Measurements from ENCODE around the gene PTPRG.

- TF ChIP-seq POLR2A (IDR thresholded peaks at IDR 0.05; ENCODE audit: low read depth, low read length) (no peak), CTCF (IDR thresholded peaks at IDR 0.05; ENCODE audit: extremely low read depth in 1 of 2, insufficient read depth in 1 of 2, low read depth in 1 of 2, low read length in 2 of 2) (no peak), FOS (IDR thresholded peaks at IDR 0.05; ENCODE audit: borderline replicate concordance, insufficient read depth, low read length) (no peak), JUN (IDR thresholded peaks at IDR 0.05; ENCODE audit: borderline replicate concordance, insufficient read depth, insufficient read length, low read depth) (no peak), EZH2 (IDR thresholded peaks at IDR 0.05; ENCODE audit: borderline replicate concordance, low read depth, low read length, severe bottlenecking) (no peak), POLR2AphosphoS5 (IDR thresholded peaks at IDR 0.05; ENCODE audit: insufficient read depth, low read depth, low read length) (no peak), GATA2 (IDR thresholded peaks at IDR 0.05; ENCODE audit: insufficient read depth, insufficient read length, low read depth, low read length) (no peak)
Measured at GRCh38 chr3:62145086-62145757, 583.9 kb downstream of the PTPRG start.
